Breast epithelium (tissue), 4 donors: ENCODE measurements around the gene FAM180A. TPM values are rescaled to one million over a fixed set of nuclear protein-coding genes. Genes with fewer than 3 reads are reported as not detected.

Experiments
- DNase-seq, 2 donors: peaks; one replicate each; pipeline ENCODE4 v3.0.0-alpha.2; 2019; ENCODE audit warnings: low spot score in 2 of 2
- H3K27ac ChIP-seq, 2 donors: fragments of 200-600 bp; sonication (generic) in 1 of 2; one replicate each; pipeline ENCODE4 v1.5.1; 2016 to 2019; ENCODE audit warnings: mild to moderate bottlenecking in 1 of 2
- H3K27me3 ChIP-seq, 2 donors: fragments of 200-600 bp; sonication (generic) in 1 of 2; one replicate each; pipeline versions ENCODE4 v1.5.1 to v1.6.0; 2017 to 2019; ENCODE audit warnings: control low read depth in 1 of 2, mild to moderate bottlenecking in 1 of 2
- H3K36me3 ChIP-seq: fragments of 200-600 bp; one replicate; pipeline ENCODE4 v1.5.1; 2019
- H3K4me1 ChIP-seq, 2 donors: fragments of 200-600 bp; sonication (generic); one replicate each; pipeline ENCODE4 v1.5.1; 2016 to 2019; ENCODE audit warnings: control low read depth in 1 of 2
- H3K4me3 ChIP-seq, 3 donors: fragments of 200-600 bp; sonication (generic); 1 replicate in 2 of 3; 2 replicates in 1 of 3; pipeline ENCODE4 v1.5.1; 2016 to 2019; ENCODE audit warnings: mild to moderate bottlenecking in 3 of 3, moderate library complexity in 2 of 3
- H3K9me3 ChIP-seq, 2 donors: fragments of 200-600 bp; sonication (generic) in 1 of 2; one replicate each; pipeline ENCODE4 v1.5.1; 2016 to 2019; ENCODE audit warnings: control low read depth in 1 of 2
- POLR2A ChIP-seq: fragments of 450-650 bp; IDR thresholded peaks from one replicate; pipeline ENCODE4 v1.6.1; 2016; ENCODE audit warnings: antibody characterized with exemption, mild to moderate bottlenecking, moderate library complexity
- POLR2AphosphoS5 ChIP-seq, 3 donors: sonication (generic); formaldehyde crosslinking; IDR thresholded peaks; one replicate each; pipeline ENCODE4 v1.6.1; 2017; ENCODE audit warnings: antibody characterized with exemption in 3 of 3
- intact Hi-C: fragments of 100-400 bp; cut with DNase I; formaldehyde crosslinking; loops from one replicate; pipeline ENCODE4 v1.15.1; 2023; ENCODE audit warnings: low total_unique reads
- total RNA-seq, 3 donors: library from RNA; depleted of rRNA; stranded (reverse); fragments of >200 nt; gene quantifications; one replicate each; pipeline ENCODE4 v1.1.0, GENCODE V29; 2016
- TF ChIP-seq, protein P1 (sequence below), 3 donors: fragments of 450-650 bp; IDR thresholded peaks; one replicate each; pipeline ENCODE4 v1.5.1; 2016 to 2017; ENCODE audit warnings: antibody characterized with exemption in 3 of 3, mild to moderate bottlenecking in 3 of 3, moderate library complexity in 3 of 3

FAM180A gene
- total RNA-seq, 3 donors from 2014 or later = 5.2 to 11.9 (median 9.1) TPM

DNA sequence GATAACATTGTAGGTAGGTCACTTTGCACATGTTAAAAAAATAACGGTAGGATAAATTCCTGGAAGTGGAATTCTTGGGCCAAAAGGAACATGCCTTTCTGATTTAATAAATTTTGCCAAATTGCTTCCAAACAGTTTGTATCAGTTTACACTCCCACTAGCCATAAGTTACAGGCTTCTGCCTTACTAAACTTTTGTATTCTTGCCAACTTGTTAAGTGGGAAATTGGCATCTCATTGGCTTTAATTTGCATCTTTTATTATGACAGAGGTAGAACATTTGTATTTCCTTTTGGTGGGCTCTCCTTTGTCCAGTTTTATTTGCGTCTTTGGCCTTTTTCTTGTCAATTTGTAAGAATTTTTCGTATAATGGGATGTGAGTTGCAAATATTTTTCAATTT, 38.3 kb upstream of the FAM180A start:
- Histone ChIP-seq H3K27ac (no peak overlapping the region), H3K9me3 (no peaks in the 10 kb centered on the region), H3K27me3 (no peaks in the 10 kb centered on the region), H3K36me3 (no peaks in the 10 kb centered on the region), H3K4me3 (no peak overlapping the region), H3K4me1 (no peaks in the 10 kb centered on the region)
- no peak for DNase-seq
- TF ChIP-seq POLR2AphosphoS5 (IDR thresholded peaks at IDR 0.05) = no peak
- TF ChIP-seq POLR2A = no peak
- TF ChIP-seq, protein P1, sequence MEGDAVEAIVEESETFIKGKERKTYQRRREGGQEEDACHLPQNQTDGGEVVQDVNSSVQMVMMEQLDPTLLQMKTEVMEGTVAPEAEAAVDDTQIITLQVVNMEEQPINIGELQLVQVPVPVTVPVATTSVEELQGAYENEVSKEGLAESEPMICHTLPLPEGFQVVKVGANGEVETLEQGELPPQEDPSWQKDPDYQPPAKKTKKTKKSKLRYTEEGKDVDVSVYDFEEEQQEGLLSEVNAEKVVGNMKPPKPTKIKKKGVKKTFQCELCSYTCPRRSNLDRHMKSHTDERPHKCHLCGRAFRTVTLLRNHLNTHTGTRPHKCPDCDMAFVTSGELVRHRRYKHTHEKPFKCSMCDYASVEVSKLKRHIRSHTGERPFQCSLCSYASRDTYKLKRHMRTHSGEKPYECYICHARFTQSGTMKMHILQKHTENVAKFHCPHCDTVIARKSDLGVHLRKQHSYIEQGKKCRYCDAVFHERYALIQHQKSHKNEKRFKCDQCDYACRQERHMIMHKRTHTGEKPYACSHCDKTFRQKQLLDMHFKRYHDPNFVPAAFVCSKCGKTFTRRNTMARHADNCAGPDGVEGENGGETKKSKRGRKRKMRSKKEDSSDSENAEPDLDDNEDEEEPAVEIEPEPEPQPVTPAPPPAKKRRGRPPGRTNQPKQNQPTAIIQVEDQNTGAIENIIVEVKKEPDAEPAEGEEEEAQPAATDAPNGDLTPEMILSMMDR (IDR thresholded peaks at IDR 0.05) = no peak
- intact Hi-C loops = no loop called here

DNA sequence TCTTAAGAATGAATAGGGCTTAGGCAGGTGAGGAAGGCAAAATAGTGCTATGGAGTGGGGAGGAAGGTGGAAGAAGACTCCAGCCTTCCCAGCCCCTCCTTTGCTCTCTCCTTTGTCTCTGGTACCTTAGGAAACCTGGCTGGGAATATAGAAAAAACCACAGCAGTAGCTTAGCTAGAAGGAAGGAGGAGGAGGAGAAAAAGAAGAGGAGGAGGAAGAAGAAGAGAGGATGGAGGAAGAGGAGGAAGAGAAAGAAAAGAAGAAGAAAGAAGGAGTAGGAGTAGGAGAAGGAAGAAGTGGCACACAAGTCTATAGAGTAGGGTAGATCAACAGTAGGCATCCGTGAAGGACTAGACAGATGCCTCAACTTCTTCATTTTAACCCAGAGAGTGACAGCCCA, 36.5 kb upstream of the FAM180A start:
- Histone ChIP-seq H3K9me3 (no peaks in the 10 kb centered on the region), H3K36me3 (no peaks in the 10 kb centered on the region), H3K4me1 (no peaks in the 10 kb centered on the region), H3K27ac (no peak overlapping the region), H3K4me3 (no peak overlapping the region), H3K27me3 (no peaks in the 10 kb centered on the region)
- intact Hi-C loops = no loop called here
- TF ChIP-seq, protein P1 (IDR thresholded peaks at IDR 0.05) = no peak
- no peak for TF ChIP-seq POLR2AphosphoS5 (IDR thresholded peaks at IDR 0.05)
- no peak for DNase-seq

DNA sequence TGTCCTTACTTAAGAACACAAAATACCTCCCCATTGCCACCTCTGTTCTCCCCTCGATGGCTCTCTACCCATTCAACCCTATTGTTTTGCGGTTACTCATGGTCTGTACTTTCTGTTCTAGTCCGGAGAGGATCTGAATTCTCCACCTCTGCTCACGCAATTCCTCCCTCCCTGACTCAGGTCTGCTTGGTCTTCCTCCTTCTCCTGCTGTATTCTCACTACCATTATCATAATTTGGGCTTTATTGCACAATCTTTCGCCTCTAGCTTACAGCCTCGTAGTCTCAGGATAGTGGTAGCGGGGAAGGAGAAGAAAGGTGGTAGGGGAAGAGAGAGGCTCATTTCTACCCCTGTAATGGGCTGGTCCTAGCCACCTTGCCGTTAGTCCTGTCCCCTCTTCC, 35.4 kb upstream of the FAM180A start:
- no peaks in the 10 kb centered on the region for H3K36me3 ChIP-seq
- H3K9me3 ChIP-seq = no peaks in the 10 kb centered on the region
- no peak overlapping the region for H3K27ac ChIP-seq
- no peak for TF ChIP-seq POLR2AphosphoS5 (IDR thresholded peaks at IDR 0.05)
- TF ChIP-seq, protein P1 (IDR thresholded peaks at IDR 0.05) = no peak
- TF ChIP-seq POLR2A = no peak
- no peaks in the 10 kb centered on the region for H3K27me3 ChIP-seq
- intact Hi-C loops = no loop called here
- H3K4me3 ChIP-seq = no peak overlapping the region
- DNase-seq = no peak
- H3K4me1 ChIP-seq = no peaks in the 10 kb centered on the region

DNA sequence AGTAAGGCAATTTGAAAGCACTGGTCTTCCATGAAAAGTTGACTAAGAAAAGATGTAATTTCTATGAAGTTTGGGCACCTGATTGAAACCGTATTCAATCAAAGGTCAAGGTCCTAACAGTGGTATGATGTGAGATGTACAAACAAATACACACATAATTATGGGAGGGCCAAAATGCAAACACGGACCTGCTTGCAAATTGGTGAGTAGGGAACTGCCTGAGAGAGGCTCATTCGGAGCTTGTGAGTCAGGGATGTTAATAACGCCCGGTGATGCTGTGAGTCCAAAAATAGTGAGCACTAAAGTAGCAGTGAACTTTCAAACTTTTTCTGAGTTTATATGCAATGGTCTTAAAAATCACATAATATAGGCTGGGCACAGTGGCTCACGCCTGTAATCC, 34.2 kb upstream of the FAM180A start:
- Histone ChIP-seq H3K4me1 (no peaks in the 10 kb centered on the region), H3K4me3 (no peak overlapping the region), H3K27me3 (no peaks in the 10 kb centered on the region), H3K27ac (no peak overlapping the region), H3K36me3 (no peaks in the 10 kb centered on the region), H3K9me3 (peaks cover 0 to 6% of the 10 kb centered on the region in 2 donors)
- TF ChIP-seq, protein P1 (IDR thresholded peaks at IDR 0.05) = no peak
- TF ChIP-seq POLR2AphosphoS5 (IDR thresholded peaks at IDR 0.05) = no peak
- no peak for TF ChIP-seq POLR2A
- no peak for DNase-seq
- intact Hi-C loops = no loop called here

DNA sequence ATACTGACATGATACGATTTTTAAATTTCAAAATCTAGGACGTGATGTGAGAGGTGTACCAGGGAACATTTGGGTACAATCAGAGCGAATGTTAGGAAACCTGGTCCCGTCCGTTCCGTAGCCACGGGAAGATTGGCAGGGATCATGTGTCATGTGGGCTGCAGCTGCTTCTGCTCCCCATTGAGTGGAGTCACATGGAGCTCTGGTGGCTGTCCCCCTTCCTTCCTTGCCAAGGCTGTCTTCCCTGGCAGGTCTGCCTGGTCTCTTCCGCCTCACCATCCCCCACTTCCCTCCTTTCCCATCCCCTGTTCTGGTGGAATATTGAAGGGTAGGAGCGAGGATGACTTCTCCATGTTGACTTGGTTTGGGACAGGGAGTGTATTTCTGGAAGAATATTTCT, 33.8 kb upstream of the FAM180A start:
- TF ChIP-seq POLR2AphosphoS5 (IDR thresholded peaks at IDR 0.05) (no peak), POLR2A (no peak)
- TF ChIP-seq, protein P1 (IDR thresholded peaks at IDR 0.05) = no peak
- Histone ChIP-seq H3K4me3 (no peak overlapping the region), H3K36me3 (no peaks in the 10 kb centered on the region), H3K9me3 (peaks cover 0 to 7% of the 10 kb centered on the region in 2 donors), H3K27me3 (no peaks in the 10 kb centered on the region), H3K4me1 (no peaks in the 10 kb centered on the region), H3K27ac (no peak overlapping the region)
- DNase-seq = no peak
- intact Hi-C loops = no loop called here
